Endothelial cell of umbilical vein (primary cell): Measurements from ENCODE around the gene SYT6.

ENCODE experiments used
- CTCF ChIP-seq, 2 donors: IDR thresholded peaks; 1 replicate in 1 of 2; 2 replicates in 1 of 2; pipeline ENCODE4 v1.5.1; 2011; ENCODE audit warnings: low read length in 2 of 2, mild to moderate bottlenecking in 2 of 2, moderate library complexity in 2 of 2, control low read depth in 1 of 2, inconsistent platforms in 1 of 2, low read depth in 1 of 2; ENCODE audit not compliant: insufficient read depth in 1 of 2; ENCODE audit errors: extremely low read depth in 1 of 2
- EZH2 ChIP-seq: IDR thresholded peaks from 2 replicates; pipeline ENCODE4 v1.6.1; 2012; ENCODE audit warnings: borderline replicate concordance, low read depth, mild to moderate bottlenecking, moderate library complexity, low read length, inconsistent platforms; ENCODE audit not compliant: severe bottlenecking
- GATA2 ChIP-seq: IDR thresholded peaks from 2 replicates; pipeline ENCODE4 v1.7.0; 2011; ENCODE audit warnings: low read depth, mild to moderate bottlenecking, moderate library complexity, mixed read lengths, low read length; ENCODE audit not compliant: insufficient read length, insufficient read depth
- JUN ChIP-seq: IDR thresholded peaks from 2 replicates; pipeline ENCODE4 v1.6.1; 2011; ENCODE audit warnings: borderline replicate concordance, low read depth; ENCODE audit not compliant: insufficient read length, insufficient read depth
- POLR2A ChIP-seq: IDR thresholded peaks from 2 replicates; pipeline ENCODE4 v1.6.1; 2012; ENCODE audit warnings: low read depth, mild to moderate bottlenecking, control low read depth, low read length
- POLR2AphosphoS5 ChIP-seq: IDR thresholded peaks from 2 replicates; pipeline ENCODE4 v1.6.1; 2012; ENCODE audit warnings: low read depth, mild to moderate bottlenecking, control low read depth, low read length, moderate library complexity; ENCODE audit not compliant: insufficient read depth

GRCh38 chr1:114082304-114082630, 71.4 kb downstream of the SYT6 start:
- TF ChIP-seq CTCF (IDR thresholded peaks at IDR 0.05; ENCODE audit: extremely low read depth in 1 of 2, insufficient read depth in 1 of 2, low read depth in 1 of 2, low read length in 2 of 2) (no peak), POLR2A (no peak), JUN (no peak), POLR2AphosphoS5 (no peak), EZH2 (no peak), GATA2 (no peak)
